HL-60 (cell line): ENCODE measurements around the gene SNX27.

Experiments
- GABPA ChIP-seq: IDR thresholded peaks from 2 replicates; pipeline ENCODE4 v1.6.1; 2012; ENCODE audit warnings: low read depth
- TF ChIP-seq, protein P1 (sequence below): IDR thresholded peaks from one replicate; pipeline ENCODE4 v1.5.1; 2011; ENCODE audit warnings: low read length, control low read depth, inconsistent platforms; ENCODE audit not compliant: insufficient read depth
- TF ChIP-seq, protein P2 (sequence below): IDR thresholded peaks from 2 replicates; pipeline ENCODE4 v1.6.1; 2012; ENCODE audit warnings: low read depth; ENCODE audit not compliant: insufficient replicate concordance

DNA sequence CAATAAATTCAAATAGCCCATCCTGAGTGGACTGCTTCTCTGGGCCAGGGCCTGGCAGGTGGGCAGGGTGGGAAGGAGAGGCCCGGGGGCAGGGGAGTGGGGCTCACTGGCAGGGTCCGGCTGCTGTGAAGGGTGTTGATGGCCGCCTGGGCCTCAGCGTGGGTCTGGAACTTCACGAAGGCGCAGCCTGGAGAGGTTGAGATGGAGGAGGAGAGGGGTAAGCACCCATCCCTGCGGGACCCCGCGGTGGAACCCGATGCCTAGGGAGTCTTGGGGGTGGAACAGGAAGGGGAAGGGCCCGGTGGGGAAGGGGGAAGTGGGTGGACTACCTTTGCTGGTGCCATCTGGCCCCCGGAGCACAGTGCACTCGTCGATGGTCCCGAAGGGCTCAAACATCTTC is 97.0 kb downstream of the SNX27 start:
- TF ChIP-seq, protein P1, sequence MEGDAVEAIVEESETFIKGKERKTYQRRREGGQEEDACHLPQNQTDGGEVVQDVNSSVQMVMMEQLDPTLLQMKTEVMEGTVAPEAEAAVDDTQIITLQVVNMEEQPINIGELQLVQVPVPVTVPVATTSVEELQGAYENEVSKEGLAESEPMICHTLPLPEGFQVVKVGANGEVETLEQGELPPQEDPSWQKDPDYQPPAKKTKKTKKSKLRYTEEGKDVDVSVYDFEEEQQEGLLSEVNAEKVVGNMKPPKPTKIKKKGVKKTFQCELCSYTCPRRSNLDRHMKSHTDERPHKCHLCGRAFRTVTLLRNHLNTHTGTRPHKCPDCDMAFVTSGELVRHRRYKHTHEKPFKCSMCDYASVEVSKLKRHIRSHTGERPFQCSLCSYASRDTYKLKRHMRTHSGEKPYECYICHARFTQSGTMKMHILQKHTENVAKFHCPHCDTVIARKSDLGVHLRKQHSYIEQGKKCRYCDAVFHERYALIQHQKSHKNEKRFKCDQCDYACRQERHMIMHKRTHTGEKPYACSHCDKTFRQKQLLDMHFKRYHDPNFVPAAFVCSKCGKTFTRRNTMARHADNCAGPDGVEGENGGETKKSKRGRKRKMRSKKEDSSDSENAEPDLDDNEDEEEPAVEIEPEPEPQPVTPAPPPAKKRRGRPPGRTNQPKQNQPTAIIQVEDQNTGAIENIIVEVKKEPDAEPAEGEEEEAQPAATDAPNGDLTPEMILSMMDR = no peak
- no peak for TF ChIP-seq GABPA
- TF ChIP-seq, protein P2, sequence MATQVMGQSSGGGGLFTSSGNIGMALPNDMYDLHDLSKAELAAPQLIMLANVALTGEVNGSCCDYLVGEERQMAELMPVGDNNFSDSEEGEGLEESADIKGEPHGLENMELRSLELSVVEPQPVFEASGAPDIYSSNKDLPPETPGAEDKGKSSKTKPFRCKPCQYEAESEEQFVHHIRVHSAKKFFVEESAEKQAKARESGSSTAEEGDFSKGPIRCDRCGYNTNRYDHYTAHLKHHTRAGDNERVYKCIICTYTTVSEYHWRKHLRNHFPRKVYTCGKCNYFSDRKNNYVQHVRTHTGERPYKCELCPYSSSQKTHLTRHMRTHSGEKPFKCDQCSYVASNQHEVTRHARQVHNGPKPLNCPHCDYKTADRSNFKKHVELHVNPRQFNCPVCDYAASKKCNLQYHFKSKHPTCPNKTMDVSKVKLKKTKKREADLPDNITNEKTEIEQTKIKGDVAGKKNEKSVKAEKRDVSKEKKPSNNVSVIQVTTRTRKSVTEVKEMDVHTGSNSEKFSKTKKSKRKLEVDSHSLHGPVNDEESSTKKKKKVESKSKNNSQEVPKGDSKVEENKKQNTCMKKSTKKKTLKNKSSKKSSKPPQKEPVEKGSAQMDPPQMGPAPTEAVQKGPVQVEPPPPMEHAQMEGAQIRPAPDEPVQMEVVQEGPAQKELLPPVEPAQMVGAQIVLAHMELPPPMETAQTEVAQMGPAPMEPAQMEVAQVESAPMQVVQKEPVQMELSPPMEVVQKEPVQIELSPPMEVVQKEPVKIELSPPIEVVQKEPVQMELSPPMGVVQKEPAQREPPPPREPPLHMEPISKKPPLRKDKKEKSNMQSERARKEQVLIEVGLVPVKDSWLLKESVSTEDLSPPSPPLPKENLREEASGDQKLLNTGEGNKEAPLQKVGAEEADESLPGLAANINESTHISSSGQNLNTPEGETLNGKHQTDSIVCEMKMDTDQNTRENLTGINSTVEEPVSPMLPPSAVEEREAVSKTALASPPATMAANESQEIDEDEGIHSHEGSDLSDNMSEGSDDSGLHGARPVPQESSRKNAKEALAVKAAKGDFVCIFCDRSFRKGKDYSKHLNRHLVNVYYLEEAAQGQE = no peak
